Glomerular visceral epithelial cell (primary cell): ENCODE measurements around the gene C20orf202.
"Not testable (repeated sequence)": the region's sequence is repeated elsewhere in the genome, so short reads cannot be mapped to it uniquely, and the experiment has no call there.

Experiments
- DNase-seq: peaks from one replicate; pipeline ENCODE4 v3.0.0-alpha.2; 2016; ENCODE audit errors: extremely low spot score

C20orf202 gene

DNA sequence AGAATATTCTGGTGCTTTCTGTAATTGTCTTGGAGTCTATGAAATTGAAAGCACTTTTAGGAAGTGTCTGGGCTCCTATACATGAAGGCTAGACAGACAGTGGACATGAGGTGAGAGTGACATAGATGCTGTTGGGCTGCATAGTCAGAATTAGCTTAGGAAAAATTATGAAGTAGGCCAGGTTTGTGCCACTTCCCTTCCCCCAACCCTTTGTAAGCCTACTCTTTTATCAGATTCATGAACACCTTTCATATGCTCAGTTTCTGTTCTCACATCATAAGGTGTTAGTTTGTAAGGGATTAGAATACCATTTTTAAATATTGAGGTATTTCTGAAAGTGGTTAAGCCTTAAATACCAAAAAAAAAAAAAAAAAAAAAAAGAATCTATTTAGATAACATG lies 44.4 kb downstream of the C20orf202 start:
- no peak for DNase-seq

DNA sequence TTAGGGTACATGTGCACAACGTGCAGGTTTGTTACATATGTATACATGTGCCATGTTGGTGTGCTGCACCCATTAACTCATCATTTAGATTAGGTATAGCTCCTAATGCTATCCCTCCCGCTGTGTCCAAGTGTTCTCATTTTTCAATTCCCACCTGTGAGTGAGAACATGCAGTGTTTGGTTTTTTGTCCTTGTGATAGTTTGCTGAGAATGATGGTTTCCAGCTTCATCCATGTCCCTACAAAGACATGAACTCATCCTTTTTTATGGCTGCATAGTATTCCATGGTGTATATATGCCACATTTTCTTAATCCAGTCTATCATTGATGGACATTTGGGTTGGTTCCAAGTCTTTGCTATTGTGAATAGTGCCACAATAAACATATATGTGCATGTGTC lies 47.0 kb downstream of the C20orf202 start:
- DNase-seq, result not testable (repeated sequence)

DNA sequence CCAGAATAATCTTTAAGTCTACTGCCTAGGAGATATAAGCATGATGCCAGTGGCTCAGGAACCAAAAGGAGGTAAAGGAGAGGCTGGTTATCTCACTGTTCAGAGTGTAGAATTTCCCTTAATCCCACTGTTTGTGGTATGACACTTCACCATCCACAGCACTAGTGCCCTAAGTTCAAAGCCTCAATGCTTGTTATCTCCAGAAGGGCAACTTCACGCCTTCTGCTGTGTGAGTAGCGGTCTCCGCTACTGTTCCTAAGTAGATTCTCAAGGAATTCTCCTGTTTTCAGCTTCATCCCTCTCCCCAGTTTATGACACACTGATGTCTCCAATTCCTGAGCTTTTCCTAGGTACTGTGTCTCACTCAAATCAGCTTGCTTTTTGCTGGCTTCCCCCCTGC lies 49.2 kb downstream of the C20orf202 start:
- DNase-seq, result no peak

DNA sequence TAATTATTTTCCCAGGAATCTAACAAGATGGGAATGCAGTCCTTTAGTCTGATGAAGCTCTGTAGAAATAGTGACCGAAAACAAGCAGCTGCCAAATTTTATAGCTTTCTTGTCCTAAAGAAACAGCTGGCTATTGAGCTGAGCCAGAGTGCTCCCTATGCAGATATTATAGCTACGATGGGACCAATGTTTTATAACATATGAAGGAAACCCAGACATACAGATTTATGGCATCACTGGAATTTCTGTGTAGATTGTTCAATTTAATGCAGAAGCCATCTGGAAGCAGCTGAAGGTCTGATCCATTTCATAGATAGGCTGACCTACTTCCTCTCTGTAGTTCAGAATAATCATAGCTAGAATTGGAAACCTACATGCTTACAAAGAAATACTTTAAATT lies 51.0 kb downstream of the C20orf202 start:
- no peak for DNase-seq

DNA sequence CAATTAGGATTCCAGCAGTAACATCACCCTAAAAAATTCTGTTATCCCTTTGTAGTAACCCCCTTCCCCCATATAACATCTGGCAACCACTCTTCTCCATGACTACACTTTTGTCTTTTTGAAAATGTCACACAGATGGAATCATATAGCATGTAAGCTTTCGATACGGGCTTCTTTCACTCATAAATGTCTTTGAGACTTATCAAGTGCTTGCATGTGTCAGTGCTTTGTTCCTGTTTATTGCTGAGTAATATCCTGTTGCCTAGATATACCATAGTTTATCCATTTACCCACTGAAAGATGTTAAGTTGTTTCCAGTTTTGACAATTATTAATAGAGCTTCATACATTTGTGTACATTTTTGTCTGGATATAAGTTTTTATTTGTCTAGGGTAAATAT lies 52.4 kb downstream of the C20orf202 start:
- no peak for DNase-seq
